GM21390 (cell line): ENCODE results near the gene RBM42.
A peak's percentile ranks its signal among the peaks of the same experiment; 100 is the strongest.
"Not testable (repeated sequence)": the region's sequence is repeated elsewhere in the genome, so short reads cannot be mapped to it uniquely, and the experiment has no call there.

Experiments
- ATAC-seq: cut with Tn5 transposase; IDR thresholded peaks from one replicate; pipeline ENCODE4 v1.9.1; 2021; ENCODE audit not compliant: unreplicated experiment

RBM42 gene

GRCh38 chr19:35648017-35648961 is 19.5 kb downstream of the RBM42 start, which contains the start of gene COX6B1:
COX6B1 (plus strand) TSS chr19:35648323; CDS start chr19:35651244, 2,921 bp downstream.
- peak; percentile 41 for ATAC-seq

- no peak for ATAC-seq
These were observed 21.7 kb downstream of the RBM42 start for GRCh38 chr19:35650581-35650980.

GRCh38 chr19:35654828-35655227 is 26.0 kb downstream of the RBM42 start:
- ATAC-seq, result not testable (repeated sequence)

- no peak for ATAC-seq
These were observed 26.8 kb downstream of the RBM42 start for GRCh38 chr19:35655600-35655999.

GRCh38 chr19:35656700-35657099 is 27.9 kb downstream of the RBM42 start:
- no peak for ATAC-seq

- no peak for ATAC-seq
These were observed 29.3 kb downstream of the RBM42 start for GRCh38 chr19:35657904-35658700.

GRCh38 chr19:35661995-35662340 is 33.1 kb downstream of the RBM42 start:
- no peak for ATAC-seq

GRCh38 chr19:35663981-35664380 is 35.1 kb downstream of the RBM42 start:
- no peak for ATAC-seq

- no peak for ATAC-seq
These were observed 36.3 kb downstream of the RBM42 start for GRCh38 chr19:35665157-35665556.

- no peak for ATAC-seq
These were observed 36.8 kb downstream of the RBM42 start for GRCh38 chr19:35665604-35666003.

GRCh38 chr19:35666251-35666913 is 37.5 kb downstream of the RBM42 start, which contains the start of gene UPK1A:
UPK1A (plus strand) TSS chr19:35666517; CDS start chr19:35666813, 296 bp downstream.
- no peak for ATAC-seq

- no peak for ATAC-seq
These were observed 40.7 kb downstream of the RBM42 start for GRCh38 chr19:35669566-35669965.

GRCh38 chr19:35669974-35670373 is 41.1 kb downstream of the RBM42 start:
- no peak for ATAC-seq

GRCh38 chr19:35670686-35671085 is 41.9 kb downstream of the RBM42 start:
- ATAC-seq, result no peak

- ATAC-seq, result no peak
These were observed 43.0 kb downstream of the RBM42 start for GRCh38 chr19:35671818-35672217.

- no peak for ATAC-seq
These were observed 44.4 kb downstream of the RBM42 start for GRCh38 chr19:35673121-35673804.

GRCh38 chr19:35675589-35676140 is 46.8 kb downstream of the RBM42 start:
- no peak for ATAC-seq
